ENCODE measurements around the gene TEFM.
"Not testable (repeated sequence)": the region's sequence is repeated elsewhere in the genome, so short reads cannot be mapped to it uniquely, and the experiment has no call there.

The TEFM gene

GRCh38 chr17:30920683-30921543, 14.9 kb upstream of the TEFM start:
- DNase-seq: no peak

DNA sequence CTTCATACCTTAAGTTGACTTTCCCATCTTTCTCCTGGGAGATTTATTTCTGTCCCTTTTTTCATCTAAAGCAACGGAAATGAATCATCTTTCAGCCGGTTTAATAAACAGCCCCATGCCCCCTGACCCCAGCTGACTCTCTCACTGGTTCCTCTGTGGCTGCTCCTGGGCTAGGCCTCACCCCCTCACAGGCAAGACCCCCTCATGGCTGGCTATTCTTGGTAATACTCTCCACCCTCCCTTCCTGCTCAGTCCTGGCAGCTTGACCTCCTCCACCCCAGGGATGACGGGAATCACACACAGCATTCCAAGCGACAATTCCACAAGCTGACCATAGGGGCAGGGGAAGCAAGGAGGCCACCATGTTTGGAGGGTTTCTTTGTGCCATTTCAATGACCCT, 14.2 kb upstream of the TEFM start:
- DNase-seq: no peak

DNA sequence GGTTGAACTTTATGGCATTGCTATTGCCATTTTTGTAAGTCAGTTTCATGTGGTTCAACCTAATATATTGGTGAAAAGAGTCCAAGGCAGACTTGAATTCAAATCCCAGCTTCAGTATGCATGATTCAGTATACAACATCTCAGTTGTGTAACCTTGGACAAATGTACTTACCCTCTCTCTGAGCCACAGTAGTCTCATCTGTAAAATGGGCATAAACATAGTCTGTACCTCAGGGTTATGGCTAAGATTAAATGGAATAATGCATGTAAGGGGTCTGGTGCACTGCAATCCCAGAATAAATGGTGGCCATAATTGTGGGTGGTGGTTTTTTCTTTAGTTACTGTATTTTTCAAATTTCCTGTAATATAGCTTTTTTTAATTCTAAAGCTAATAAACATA, 11.0 kb upstream of the TEFM start:
- no peak for DNase-seq

DNA sequence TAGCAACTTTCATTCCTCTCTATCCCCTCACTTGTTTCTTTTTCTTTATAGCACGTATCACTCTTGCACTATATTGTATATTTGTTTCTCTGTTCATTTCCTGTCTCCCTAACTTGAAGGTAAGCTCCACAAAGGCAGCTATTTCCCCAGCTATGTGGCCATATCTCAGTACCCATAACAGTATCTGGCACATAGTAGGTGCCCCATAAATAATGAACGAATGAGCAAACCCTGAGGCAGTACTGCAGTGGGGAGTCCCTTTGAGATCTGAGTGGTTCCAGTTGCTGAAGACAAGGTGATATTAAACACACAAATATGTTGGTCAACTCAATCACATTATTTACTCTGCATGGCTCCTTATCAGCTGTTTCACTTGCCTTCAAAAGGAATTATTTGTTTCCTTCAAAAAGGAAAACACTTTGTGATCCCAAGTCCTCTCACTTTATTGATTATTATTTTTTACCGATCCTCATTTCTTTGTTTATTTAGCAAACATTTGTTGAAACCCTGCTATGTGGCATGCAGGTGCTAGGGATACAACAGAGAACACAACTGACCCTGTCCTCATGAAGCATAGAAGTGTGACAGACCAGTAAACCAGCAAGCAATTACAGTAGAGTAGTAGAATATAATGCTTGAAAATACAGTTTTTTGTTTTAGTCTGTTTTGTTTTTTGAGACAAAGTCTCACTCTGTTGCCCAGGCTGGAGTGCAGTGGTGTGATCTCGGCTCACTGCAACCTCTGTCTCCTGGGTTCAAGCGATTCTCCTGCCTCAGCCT, 10.0 kb upstream of the TEFM start:
- no peak for DNase-seq

DNA sequence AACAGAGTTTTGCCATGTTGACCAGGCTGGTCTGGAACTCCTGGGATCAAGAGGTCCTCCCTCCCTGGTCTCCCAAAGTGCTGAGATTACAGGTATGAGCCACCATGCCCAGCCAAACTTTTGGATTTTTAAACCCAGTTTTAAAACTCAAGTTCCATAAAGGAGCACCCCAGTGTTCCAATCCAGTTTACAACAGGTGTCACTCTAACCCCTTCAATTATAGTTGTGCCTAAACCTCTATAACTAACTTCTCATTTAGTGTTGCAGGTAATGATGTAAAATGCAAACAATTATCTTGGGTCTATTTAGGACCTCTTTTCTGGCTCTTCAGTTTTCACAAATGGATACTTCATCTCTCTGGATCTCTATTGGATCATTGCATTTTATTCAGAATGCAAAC, 7.9 kb upstream of the TEFM start:
- DNase-seq: no peak

- not testable (repeated sequence) for DNase-seq
These were observed 4.1 kb upstream of the TEFM start for GRCh38 chr17:30910151-30910550.

- no peak for DNase-seq
These were observed 2.8 kb upstream of the TEFM start for GRCh38 chr17:30908717-30909420.

DNA sequence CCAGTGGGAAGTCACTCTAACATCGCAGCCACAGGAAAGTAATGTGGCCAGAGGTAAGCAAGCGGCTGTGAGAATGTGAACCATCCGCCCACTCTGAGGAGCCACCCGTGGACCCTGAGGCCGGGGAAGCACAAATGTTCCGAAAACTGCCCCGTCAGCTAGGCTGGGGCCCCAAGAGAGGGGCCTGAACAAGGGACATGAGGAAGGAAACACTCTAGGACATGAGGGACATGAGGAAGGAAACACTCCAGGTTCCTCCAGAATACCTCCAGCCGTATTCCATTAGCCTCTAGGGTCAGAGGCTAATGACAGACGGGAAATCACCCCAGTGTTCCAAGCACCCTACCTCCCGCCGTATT, 317 bp downstream of the TEFM start:
- DNase-seq: no peak

DNA sequence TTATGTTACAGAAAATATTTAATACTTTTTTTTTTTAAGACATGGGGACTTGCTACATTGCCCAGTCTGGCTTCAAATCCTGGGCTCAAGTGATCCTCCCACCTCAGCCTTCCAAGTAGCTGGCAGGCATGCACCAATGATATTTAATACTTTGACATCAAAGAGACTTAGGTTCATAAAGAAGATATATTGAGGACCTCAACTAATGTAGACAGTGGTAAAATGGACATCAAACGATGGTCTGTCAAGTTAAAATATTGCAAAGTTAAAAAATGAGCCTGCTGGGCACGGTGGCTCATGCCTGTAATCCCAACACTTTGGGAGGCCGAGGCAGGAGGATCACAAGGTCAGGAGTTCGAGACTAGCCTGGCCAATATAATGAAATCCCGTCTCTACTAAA, 8.7 kb downstream of the TEFM start:
- DNase-seq: no peak

DNA sequence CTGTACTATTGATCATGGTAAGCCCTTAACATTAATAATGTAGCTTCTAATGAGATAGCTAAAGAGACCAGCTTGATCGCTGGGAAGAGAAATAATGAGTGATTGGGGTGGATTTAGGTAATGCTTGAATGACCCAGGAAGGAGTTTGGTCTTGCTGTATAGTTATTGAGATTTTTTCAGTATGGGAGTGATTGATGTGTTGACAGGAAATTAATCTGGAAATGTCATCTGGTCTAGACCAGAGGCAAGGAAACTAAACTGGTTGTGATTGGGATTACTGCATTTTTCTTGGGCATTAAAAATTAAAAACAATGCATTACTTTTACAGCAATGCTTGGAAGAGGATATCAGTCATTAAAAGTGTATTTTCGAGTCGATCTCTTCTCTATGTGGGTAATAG, 11.8 kb downstream of the TEFM start:
- DNase-seq: no peak

DNA sequence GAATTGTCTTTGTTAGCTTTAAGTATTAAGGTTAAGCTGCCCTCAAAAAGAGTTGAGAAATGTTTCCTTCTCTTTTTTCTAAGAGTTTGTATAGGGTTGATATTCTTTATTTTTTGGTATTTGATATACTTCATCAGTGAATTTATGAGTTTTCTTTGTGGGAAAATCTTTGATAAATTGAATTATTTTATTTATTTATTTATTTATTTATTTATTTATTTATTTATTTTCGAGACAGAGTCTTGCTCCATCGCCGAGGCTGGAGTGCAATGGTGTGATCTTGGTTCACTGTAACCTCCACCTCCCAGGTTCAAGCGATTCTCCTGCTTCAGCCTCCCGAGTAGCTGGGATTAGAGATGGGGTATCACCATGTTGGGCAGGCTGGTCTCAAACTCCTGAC, 19.9 kb downstream of the TEFM start:
- no peak for DNase-seq

DNA sequence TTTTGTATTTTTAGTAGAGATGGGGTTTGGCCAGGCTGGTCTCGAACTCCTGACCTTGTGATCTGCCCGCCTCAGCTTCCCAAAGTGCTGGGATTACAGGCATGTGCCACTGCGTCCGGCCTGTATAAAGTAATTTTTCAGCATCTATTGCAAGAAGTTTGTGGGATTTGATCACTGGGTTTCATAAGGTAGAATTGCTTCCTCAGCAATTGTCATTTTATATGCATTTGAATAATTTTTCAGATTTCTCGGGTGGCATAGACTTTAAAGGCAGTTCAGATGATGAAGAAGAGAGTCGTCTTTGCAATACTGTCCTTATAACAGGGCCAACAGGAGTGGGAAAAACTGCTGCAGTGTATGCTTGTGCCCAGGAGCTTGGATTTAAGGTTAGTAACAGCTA, 37.0 kb downstream of the TEFM start:
- no peak for DNase-seq

- no peak for DNase-seq
These were observed 41.4 kb downstream of the TEFM start for GRCh38 chr17:30864636-30865035.

DNA sequence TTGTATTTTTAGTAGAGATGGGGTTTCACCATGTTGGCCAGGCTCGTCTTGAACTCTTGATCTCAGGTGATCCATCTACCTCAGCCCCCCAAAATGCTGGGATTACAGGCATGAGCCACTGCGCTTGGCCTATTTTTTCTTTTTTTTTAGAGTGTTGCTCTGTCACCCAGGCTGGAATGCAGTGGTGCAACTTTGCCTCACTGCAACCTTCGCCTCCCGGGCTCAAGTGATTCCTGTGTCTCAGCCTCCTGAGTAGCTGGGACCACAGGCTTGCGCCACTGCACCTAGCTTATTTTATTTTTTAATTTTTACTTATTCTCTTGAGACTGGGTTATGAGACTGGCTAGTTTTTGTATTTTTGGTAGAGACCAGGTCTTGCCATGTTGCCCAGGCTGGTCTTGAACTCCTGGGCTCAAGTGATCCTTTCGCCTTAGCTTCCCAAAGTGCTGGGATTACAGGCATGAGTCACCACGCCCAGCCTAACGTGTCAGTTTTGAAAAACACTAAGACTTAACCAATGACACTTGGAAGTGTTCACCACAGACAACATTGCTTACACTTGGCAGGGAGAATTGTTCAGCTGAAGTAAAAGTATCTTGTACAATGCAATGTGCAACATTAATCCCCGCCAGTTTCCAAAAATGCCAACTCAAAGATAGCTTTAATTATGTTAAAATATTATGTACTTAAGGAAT, 47.3 kb downstream of the TEFM start:
- no peak for DNase-seq

GRCh38 chr17:30854146-30854545, 51.9 kb downstream of the TEFM start:
- DNase-seq: no peak
